Measurements from ENCODE around the gene UBA1. TPM values are rescaled to one million over a fixed set of nuclear protein-coding genes. Genes with fewer than 3 reads are reported as not detected.

The UBA1 gene
- total and polyA plus RNA-seq, 2 of the 8 experiments (the other 6 are each of a cell fraction or from before 2014, with no cell fraction given), result 313 to 458 TPM

DNA sequence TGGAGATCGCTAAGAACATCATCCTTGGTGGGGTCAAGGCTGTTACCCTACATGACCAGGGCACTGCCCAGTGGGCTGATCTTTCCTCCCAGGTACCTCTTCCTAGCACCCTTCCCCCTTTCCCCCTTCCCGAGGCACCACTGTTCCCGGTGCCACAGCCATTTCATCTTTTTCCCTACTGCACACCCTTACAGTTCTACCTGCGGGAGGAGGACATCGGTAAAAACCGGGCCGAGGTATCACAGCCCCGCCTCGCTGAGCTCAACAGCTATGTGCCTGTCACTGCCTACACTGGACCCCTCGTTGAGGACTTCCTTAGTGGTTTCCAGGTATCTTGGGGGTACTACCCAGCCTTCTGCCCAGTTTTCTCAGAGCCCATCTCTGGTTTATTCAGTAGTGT, 5.7 kb downstream of the UBA1 start:
- WGBS, 2 experiments (ENCODE audit: extremely low coverage in 1 of 2, insufficient coverage in 1 of 2, insufficient read length in 1 of 2, insufficient replicate concordance in 2 of 2, low coverage in 1 of 2, low lambda C conversion rate in 2 of 2, missing lambda C conversion rate in 1 of 2), result 98% methylated on average over 6 of the region's 10 CpGs; no CpG with 5 or more reads in 1 of the 2 experiments
- CTCF ChIA-PET (ENCODE audit: partially characterized antibody), result no interaction called here
- TF ChIP-seq KDM1A (IDR thresholded peaks at IDR 0.05; ENCODE audit: borderline replicate concordance, low read length), result no peak
- no peak for TF ChIP-seq RAD21 (IDR thresholded peaks at IDR 0.05 in 1 of 2, conservative IDR thresholded peaks at IDR 0.05 in 1 of 2; ENCODE audit: low read depth in 2 of 2, low read length in 2 of 2)
- TF ChIP-seq JUND (IDR thresholded peaks at IDR 0.05; ENCODE audit: low read length), result no peak
- TF ChIP-seq ASH2L (IDR thresholded peaks at IDR 0.05; ENCODE audit: low read length), result no peak
- no peak for TF ChIP-seq TCF12 (IDR thresholded peaks at IDR 0.05; ENCODE audit: low read depth, low read length)
- TF ChIP-seq SIRT6 (IDR thresholded peaks at IDR 0.05; ENCODE audit: low read length), result no peak
- TF ChIP-seq CBX8 (IDR thresholded peaks at IDR 0.05; ENCODE audit: borderline replicate concordance, low read depth, low read length), result no peak
- no peak for TF ChIP-seq RBBP5 (IDR thresholded peaks at IDR 0.05; ENCODE audit: borderline replicate concordance, low read depth, low read length)
- TF ChIP-seq ZNF274 (IDR thresholded peaks at IDR 0.05; ENCODE audit: borderline replicate concordance, extremely low read depth, low read length), result no peak
- no peak for TF ChIP-seq POU5F1 (IDR thresholded peaks at IDR 0.05; ENCODE audit: low read depth, low read length)
- no peak for TF ChIP-seq CEBPB (IDR thresholded peaks at IDR 0.05; ENCODE audit: low read depth, low read length)
- TF ChIP-seq SP4 (IDR thresholded peaks at IDR 0.05; ENCODE audit: low read length), result no peak
- no peak for TF ChIP-seq FOSL1 (IDR thresholded peaks at IDR 0.05; ENCODE audit: insufficient read depth, low read depth, low read length)
- no peak for TF ChIP-seq SRF (IDR thresholded peaks at IDR 0.05; ENCODE audit: low read depth, low read length)
- no peak for TF ChIP-seq RNF2 (IDR thresholded peaks at IDR 0.05; ENCODE audit: borderline replicate concordance, low read depth, low read length, missing control alignments, poor library complexity, severe bottlenecking)

More for the DNA sequence above, 5.7 kb downstream of the UBA1 start:
- peaks cover 0 to 13% (median 7%) of the 10 kb centered on the region in 4 experiments for H3K4me1 ChIP-seq (replicated peaks in 1 of 4; ENCODE audit: control insufficient read depth in 3 of 4, insufficient read depth in 4 of 4, low read length in 3 of 4)
- H3K79me2 ChIP-seq (ENCODE audit: control insufficient read depth in 1 of 2, insufficient read depth in 2 of 2, low read length in 2 of 2), result peaks cover 19 to 48% of the 10 kb centered on the region in 2 experiments; a peak in 3 of 4 replicates
- no peak overlapping the region for H2AFZ ChIP-seq (ENCODE audit: low read length)
- no peak overlapping the region for H3K4me3 ChIP-seq (ENCODE audit: extremely low read depth in 1 of 4, insufficient read depth in 2 of 4, low read depth in 3 of 4, low read length in 4 of 4)
- H3K27ac ChIP-seq (ENCODE audit: low read depth, low read length), result no peak overlapping the region
- no peak overlapping the region for H3K14ac ChIP-seq (ENCODE audit: insufficient read length)
- no peak overlapping the region for H2BK20ac ChIP-seq (ENCODE audit: low read length)
- FAIRE-seq, result no peak
- peak overlapping the region; percentile 51; the same call in 1 of the 2 replicates for H4K8ac ChIP-seq (ENCODE audit: extremely low read depth, insufficient read depth, low read length)
- H4K20me1 ChIP-seq (replicated peaks in 1 of 2; ENCODE audit: control insufficient read depth in 1 of 2, insufficient read depth in 2 of 2, low read length in 2 of 2), result peaks cover 8 to 42% of the 10 kb centered on the region in 2 experiments
- peaks cover 6% of the 10 kb centered on the region; the same call in 1 of the 2 replicates for H3K79me1 ChIP-seq (ENCODE audit: low read depth, low read length)
- no peak overlapping the region for H3K18ac ChIP-seq (ENCODE audit: extremely low read depth, low read length)
- H3K27me3 ChIP-seq (replicated peaks in 1 of 4; ENCODE audit: control insufficient read depth in 3 of 4, extremely low read depth in 1 of 4, insufficient read depth in 3 of 4, low read length in 3 of 4), result no peaks in the 10 kb centered on the region
- no peak overlapping the region for H4K5ac ChIP-seq (ENCODE audit: insufficient read length, low read depth, low read length)
- no peak overlapping the region for H2BK12ac ChIP-seq (ENCODE audit: low read depth, low read length)
- no peak overlapping the region for H3K9ac ChIP-seq (replicated peaks in 1 of 4; ENCODE audit: extremely low read depth in 1 of 4, low read depth in 3 of 4, low read length in 3 of 4)
- H2AK5ac ChIP-seq (ENCODE audit: low read depth, low read length), result no peak overlapping the region
- no peak overlapping the region for H3K23ac ChIP-seq (ENCODE audit: insufficient read length)
- no peak overlapping the region for H4K91ac ChIP-seq (replicated peaks; ENCODE audit: insufficient read length, low read length)
- no peaks in the 10 kb centered on the region for H3K9me3 ChIP-seq (ENCODE audit: insufficient read depth in 2 of 2, low read depth in 1 of 2, low read length in 1 of 2)
- POLR2A ChIA-PET (ENCODE audit: partially characterized antibody), result interaction anchor here (1.3 to 3.8 kb wide), 5 partner anchors 9 to 18 kb away, joined by 5 to 20 read pairs (median 8); no protein-coding TSS in a partner anchor
- H3K4ac ChIP-seq (replicated peaks; ENCODE audit: insufficient read length, low read depth, low read length), result no peak overlapping the region
- H2BK5ac ChIP-seq (ENCODE audit: low read depth, low read length), result no peak overlapping the region
- no peak overlapping the region for H2BK15ac ChIP-seq (ENCODE audit: low read length)
- H3K4me2 ChIP-seq (ENCODE audit: insufficient read depth in 1 of 2, low read depth in 2 of 2, low read length in 2 of 2), result no peak overlapping the region; a peak in 1 of 4 replicates
- no peak overlapping the region for H3K56ac ChIP-seq (replicated peaks; ENCODE audit: insufficient read length, low read depth, low read length)
- no peaks in the 10 kb centered on the region for H3K23me2 ChIP-seq (ENCODE audit: low read depth, low read length)
- no peak for DNase-seq (ENCODE audit: low read depth in 1 of 2, low spot score in 2 of 2)
- H3K36me3 ChIP-seq (ENCODE audit: control insufficient read depth in 2 of 4, insufficient read depth in 4 of 4, low read length in 3 of 4), result peaks cover 32 to 71% (median 58%) of the 10 kb centered on the region in 4 experiments
- no peak overlapping the region for H2BK120ac ChIP-seq (replicated peaks; ENCODE audit: low read depth, low read length)

All from H1 (cell line).